Fibroblast of skin of right quadriceps (primary cell): ENCODE data around the gene HNRNPUL1.

Source experiments
- DNase-seq: peaks from one replicate; pipeline ENCODE4 v3.0.0-alpha.2; 2013

Gene HNRNPUL1

GRCh38 chr19:41263850-41264580, at the start of gene HNRNPUL1:
Gene HNRNPUL1, plus strand, starts transcription at chr19:41264372. Its CDS starts 132 bp downstream, at chr19:41264504.
- peak; percentile 100 for DNase-seq

GRCh38 chr19:41217741-41218140, 46.4 kb upstream of the HNRNPUL1 start:
- DNase-seq, result no peak

DNA sequence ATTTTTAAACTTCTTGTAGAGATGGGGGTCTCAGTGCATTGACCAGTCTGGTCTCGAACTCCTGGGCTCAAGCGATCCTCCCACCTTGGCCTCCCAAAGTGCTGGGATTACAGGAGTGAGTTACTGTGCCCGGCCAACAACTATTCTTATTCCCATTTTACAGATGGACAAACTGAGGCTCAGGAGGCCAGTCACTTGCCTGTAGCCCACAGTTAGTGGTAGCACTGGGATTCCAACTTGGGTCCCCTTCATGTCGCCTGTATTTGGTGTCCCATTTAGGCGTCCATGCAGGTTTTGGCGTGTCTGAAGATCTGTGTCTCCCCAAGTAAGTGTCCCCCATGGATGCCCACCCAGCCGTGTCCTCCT, 45.9 kb upstream of the HNRNPUL1 start:
- no peak for DNase-seq

GRCh38 chr19:41218615-41219507, 45.3 kb upstream of the HNRNPUL1 start, which contains the start of gene AXL:
Gene AXL, plus strand, starts transcription at chr19:41219223. Its CDS starts 170 bp downstream, at chr19:41219393.
- peak; percentile 80 for DNase-seq

DNA sequence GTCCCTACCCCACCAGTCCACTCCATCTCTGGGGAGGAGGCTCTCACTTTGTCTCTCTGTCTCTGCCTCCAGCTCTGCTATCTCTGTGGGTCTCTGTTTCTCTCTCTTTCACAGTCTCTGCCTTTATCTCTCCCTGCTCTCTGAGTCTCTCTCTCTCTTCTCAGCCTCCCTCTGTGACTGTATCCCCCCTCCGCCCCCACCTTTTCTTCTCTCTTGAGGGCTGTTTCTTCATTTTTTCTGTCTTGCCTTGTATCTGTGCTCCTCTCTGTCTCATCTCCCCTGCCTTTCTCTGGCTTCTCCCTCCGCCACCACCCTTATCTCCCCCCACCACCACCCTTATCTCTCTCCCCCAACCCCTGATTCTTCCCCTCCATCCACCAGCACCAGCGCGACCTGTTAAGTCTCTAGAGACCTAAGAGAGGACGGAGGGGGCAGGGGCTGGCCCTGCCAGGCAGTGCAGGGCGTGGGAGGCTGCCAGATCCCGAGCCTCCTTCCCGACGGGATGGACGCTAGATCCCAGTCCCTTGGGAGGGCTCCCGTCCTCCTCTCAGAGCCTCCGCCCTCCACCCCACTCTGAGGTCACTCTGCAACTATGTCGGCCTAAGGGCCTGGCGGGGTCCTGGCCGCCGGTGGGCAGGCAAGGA, 44.1 kb upstream of the HNRNPUL1 start:
- DNase-seq, result peak; percentile 54

DNA sequence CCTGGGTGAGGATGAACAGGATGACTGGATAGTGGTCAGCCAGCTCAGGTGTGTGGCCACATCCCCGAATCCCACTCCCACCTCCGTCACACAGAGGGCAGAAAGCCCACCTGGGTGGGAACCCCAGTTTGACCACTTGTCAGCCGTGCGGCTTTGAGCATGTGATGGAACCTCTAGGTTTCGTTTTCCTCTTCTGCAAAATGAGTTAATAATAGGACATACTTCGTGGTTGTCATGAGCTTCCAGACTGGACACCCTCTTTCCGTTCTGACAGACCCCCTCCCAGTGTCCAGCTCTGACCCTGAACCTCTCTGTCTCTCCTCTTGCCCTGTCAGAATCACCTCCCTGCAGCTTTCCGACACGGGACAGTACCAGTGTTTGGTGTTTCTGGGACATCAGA, 43.4 kb upstream of the HNRNPUL1 start:
- no peak for DNase-seq

GRCh38 chr19:41221514-41222205, 42.5 kb upstream of the HNRNPUL1 start:
- DNase-seq, result no peak

- DNase-seq, result no peak
Observed at GRCh38 chr19:41222240-41222639, 41.9 kb upstream of the HNRNPUL1 start.

DNA sequence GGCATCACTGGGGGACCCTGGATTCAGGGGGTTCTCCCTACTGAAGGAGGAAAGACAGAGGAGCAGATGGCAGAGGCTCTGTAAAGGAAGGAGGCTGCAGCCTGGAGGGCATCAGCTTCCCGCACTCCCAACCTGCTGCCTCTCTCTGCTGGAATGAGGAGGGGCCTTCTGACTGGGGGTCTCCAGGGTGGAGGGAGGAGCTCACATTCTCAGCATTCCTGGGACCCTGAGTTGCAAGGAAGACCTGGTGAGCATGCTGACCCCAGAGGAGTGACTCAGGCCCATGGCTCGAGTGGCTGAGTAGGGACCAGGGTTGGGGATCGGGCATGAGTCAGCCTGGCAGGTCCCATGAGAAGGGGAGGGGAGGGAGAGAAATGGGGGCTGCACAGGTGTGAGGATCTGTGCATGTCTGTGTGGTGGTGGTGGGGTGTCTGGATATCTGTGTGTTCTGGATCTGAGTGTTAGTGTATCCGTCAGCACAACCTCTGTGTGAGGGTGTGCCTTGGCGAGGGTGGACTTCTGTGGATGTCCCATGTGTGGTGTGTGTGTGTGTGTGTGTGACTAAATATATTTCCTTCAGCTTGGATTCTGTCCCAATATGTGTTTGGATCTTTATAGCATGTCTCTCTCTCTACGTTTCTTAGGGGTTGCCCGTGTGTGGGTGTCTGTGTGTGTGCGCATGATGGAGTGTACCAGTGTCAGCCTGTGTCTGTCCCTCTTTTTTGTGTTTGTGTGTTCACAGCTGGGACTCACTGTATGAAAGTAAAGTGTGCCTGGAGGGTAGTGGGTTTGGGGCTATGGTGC, 40.5 kb upstream of the HNRNPUL1 start:
- DNase-seq, result peak; percentile 95

DNA sequence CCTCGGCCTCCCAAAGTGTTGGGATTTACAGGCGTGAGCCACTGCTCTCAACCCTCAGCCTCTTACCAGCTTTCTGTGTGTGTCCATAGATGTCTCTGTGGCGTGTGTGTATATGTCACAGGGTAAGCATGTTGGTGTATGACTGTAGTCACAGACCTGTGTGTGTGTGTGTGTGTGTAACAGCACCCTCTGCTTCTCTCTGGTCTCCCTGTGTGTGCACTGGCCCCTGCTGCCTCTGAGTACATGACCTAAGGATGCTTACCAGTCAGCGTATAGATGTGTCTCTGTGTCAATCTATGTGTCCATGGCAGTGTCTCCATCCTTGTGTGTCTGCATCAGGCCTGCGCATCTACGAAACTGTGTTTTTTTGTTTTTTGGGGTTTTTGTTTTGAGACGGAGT, 39.5 kb upstream of the HNRNPUL1 start:
- no peak for DNase-seq

GRCh38 chr19:41225238-41226052, 38.7 kb upstream of the HNRNPUL1 start:
- DNase-seq, result peak; percentile 99

- peak; percentile 73 for DNase-seq
Observed at GRCh38 chr19:41226053-41226873, 37.9 kb upstream of the HNRNPUL1 start.

- no peak for DNase-seq
Observed at GRCh38 chr19:41226874-41227390, 37.2 kb upstream of the HNRNPUL1 start.

- no peak for DNase-seq
Observed at GRCh38 chr19:41228486-41228885, 35.7 kb upstream of the HNRNPUL1 start.

- DNase-seq, result peak; percentile 59
Observed at GRCh38 chr19:41229338-41229737, 34.8 kb upstream of the HNRNPUL1 start.

DNA sequence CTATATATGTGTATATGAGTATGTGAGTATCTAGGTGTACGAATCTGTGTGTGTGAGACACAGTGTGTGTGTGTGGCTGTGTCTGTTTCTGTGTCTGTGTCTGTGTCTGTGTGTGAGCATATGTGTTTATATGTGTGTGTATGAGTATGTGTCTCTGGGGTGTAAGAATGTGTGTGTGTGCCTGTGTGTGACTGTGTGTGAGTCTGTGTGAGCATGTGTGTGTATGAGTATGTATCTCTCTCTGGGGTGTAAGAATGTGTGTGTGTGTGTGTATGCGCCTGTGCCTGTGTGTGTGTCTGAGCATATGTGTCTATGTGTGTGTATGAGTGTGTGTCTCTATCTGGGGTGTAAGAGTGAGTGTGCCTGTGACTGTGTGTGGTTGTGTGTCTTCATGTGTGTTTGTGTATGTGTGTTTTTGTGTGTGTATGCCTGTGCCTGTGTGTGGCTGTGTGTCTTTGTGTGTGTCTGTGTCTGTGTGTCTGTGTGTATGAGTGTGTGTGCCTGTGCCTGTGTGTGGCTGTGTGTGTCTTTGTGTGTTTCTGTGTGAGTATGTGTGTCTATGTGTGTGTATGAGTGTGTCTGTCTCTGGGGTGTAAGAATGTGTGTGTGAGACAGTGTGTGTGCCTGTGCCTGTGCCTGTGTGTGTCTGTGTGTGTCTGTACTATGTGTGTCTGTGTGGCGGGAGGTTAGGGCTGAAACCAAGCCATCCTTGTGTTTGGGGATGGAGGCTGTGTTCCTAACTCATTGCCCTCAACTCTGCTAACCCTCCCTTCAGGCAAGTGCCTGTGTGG, 33.9 kb upstream of the HNRNPUL1 start:
- no peak for DNase-seq

- DNase-seq, result no peak
Observed at GRCh38 chr19:41232686-41233085, 31.5 kb upstream of the HNRNPUL1 start.

GRCh38 chr19:41233748-41234240, 30.4 kb upstream of the HNRNPUL1 start:
- DNase-seq, result no peak
